OCI-LY7 (cell line): ENCODE data around the gene NQO2. TPM values are rescaled to one million over a fixed set of nuclear protein-coding genes. Genes with fewer than 3 reads are reported as not detected.

Source experiments
- BruUV-seq: library from RNA; stranded (reverse); fragments of 400-500 nt; replicated peaks from 2 replicates; lab custom pipeline; 2021; lab: Mats Ljungman, UMichigan
- CTCF ChIA-PET: fragments of 300-600 bp; sonication (Branson Sonifier 250); formaldehyde crosslinking; loops from one replicate; lab custom pipeline; 2022; ENCODE audit warnings: antibody characterized with exemption; ENCODE audit not compliant: unreplicated experiment; lab: Charles Lee
- POLR2A ChIA-PET: fragments of 300-600 bp; sonication (Branson Sonifier 250); formaldehyde crosslinking; loops from one replicate; lab custom pipeline; 2022; ENCODE audit warnings: antibody characterized with exemption; lab: Charles Lee
- DNase-seq: peaks from one replicate; pipeline ENCODE4 v3.0.0-alpha.2; 2015; ENCODE audit warnings: low spot score
- H2AFZ ChIP-seq: fragments of 200-600 bp; sonication (generic), shearing (Covaris generic); 2 replicates; pipeline ENCODE4 v1.6.1; 2014; ENCODE audit warnings: mild to moderate bottlenecking, antibody characterized with exemption, low read length, moderate library complexity
- H3K27ac ChIP-seq: fragments of 200-600 bp; sonication (generic); 2 replicates; pipeline ENCODE4 v1.5.1; 2014; ENCODE audit warnings: mixed run types, low read depth, mild to moderate bottlenecking, moderate library complexity, low read length, inconsistent platforms; ENCODE audit not compliant: poor library complexity, severe bottlenecking
- H3K36me3 ChIP-seq: fragments of 200-600 bp; sonication (generic); 2 replicates; pipeline ENCODE4 v1.6.1; 2014; ENCODE audit warnings: mild to moderate bottlenecking, antibody characterized with exemption, low read length, moderate library complexity, mixed read lengths; ENCODE audit not compliant: insufficient read depth
- H3K4me1 ChIP-seq: fragments of 200-600 bp; sonication (generic); 2 replicates; pipeline ENCODE4 v1.5.1; 2014; ENCODE audit warnings: mild to moderate bottlenecking, low read length; ENCODE audit not compliant: insufficient read depth, poor library complexity, severe bottlenecking
- H3K4me2 ChIP-seq: fragments of 200-600 bp; sonication (generic); 2 replicates; pipeline ENCODE4 v1.6.1; 2014; ENCODE audit warnings: mild to moderate bottlenecking, low read length
- H3K4me3 ChIP-seq: fragments of 200-600 bp; sonication (generic); 2 replicates; pipeline ENCODE4 v1.5.1; 2014; ENCODE audit warnings: mild to moderate bottlenecking, low read depth, low read length; ENCODE audit not compliant: poor library complexity, severe bottlenecking
- H3K79me2 ChIP-seq: fragments of 200-600 bp; sonication (generic); 2 replicates; pipeline ENCODE4 v1.6.1; 2016; ENCODE audit warnings: low read depth, mild to moderate bottlenecking, low read length, moderate library complexity, mixed read lengths; ENCODE audit not compliant: insufficient read depth
- H3K9me2 ChIP-seq: fragments of 200-600 bp; sonication (generic); 2 replicates; pipeline ENCODE4 v1.6.1; 2016; ENCODE audit warnings: mild to moderate bottlenecking, low read length, mixed read lengths; ENCODE audit not compliant: insufficient read depth
- H3K9me3 ChIP-seq: fragments of 200-600 bp; sonication (generic); 2 replicates; pipeline ENCODE4 v1.6.1; 2014; ENCODE audit warnings: mild to moderate bottlenecking, mixed run types, low read length, mixed read lengths
- H4K20me1 ChIP-seq: fragments of 200-600 bp; sonication (generic); 2 replicates; pipeline ENCODE4 v1.6.1; 2014; ENCODE audit warnings: mild to moderate bottlenecking, antibody characterized with exemption, low read length, moderate library complexity, mixed read lengths; ENCODE audit not compliant: insufficient read depth
- CTCF ChIP-seq: fragments of 200-600 bp; sonication (generic); conservative IDR thresholded peaks from 2 replicates; pipeline ENCODE4 v1.5.1; 2014; ENCODE audit warnings: mild to moderate bottlenecking, antibody characterized with exemption, low read length, moderate library complexity, mixed read lengths
- EZH2phosphoT487 ChIP-seq: fragments of 200-600 bp; sonication (generic); IDR thresholded peaks from 2 replicates; pipeline ENCODE4 v1.6.1; 2018; ENCODE audit warnings: low read depth, borderline replicate concordance, mild to moderate bottlenecking, mixed run types, antibody characterized with exemption, low read length, moderate library complexity, mixed read lengths
- intact Hi-C: fragments of 100-400 bp; cut with micrococcal nuclease; formaldehyde crosslinking; loops from one replicate; pipeline ENCODE4 v1.10.0; 2022; ENCODE audit not compliant: unreplicated experiment
- total RNA-seq, 2 experiments: library from RNA; depleted of rRNA in 1 of 2; stranded (reverse); fragments of >200 nt in 1 of 2; shearing (Covaris generic) in 1 of 2; gene quantifications; 2 replicates each; pipeline ENCODE4 v1.2.3, GENCODE V29; 2014 to 2022

The NQO2 gene
- total RNA-seq, 2 experiments from 2014 or later = 8.4 to 9.9 TPM

- Histone ChIP-seq H3K9me2 (no peaks in the 10 kb centered on the region), H4K20me1 (no peaks in the 10 kb centered on the region), H3K4me3 (no peak overlapping the region), H3K4me1 (no peaks in the 10 kb centered on the region), H3K79me2 (no peaks in the 10 kb centered on the region), H2AFZ (no peak overlapping the region), H3K36me3 (no peaks in the 10 kb centered on the region), H3K27ac (no peak overlapping the region), H3K4me2 (no peak overlapping the region), H3K9me3 (no peaks in the 10 kb centered on the region; the same call in 1 of the 2 replicates)
- TF ChIP-seq EZH2phosphoT487 (no peak), CTCF (no peak)
- ChIA-PET POLR2A (interaction anchor here (1.1 to 1.9 kb wide), 5 partner anchors 8 to 16 kb away, joined by 3 to 8 read pairs (median 6); no protein-coding TSS in a partner anchor), CTCF (interaction anchor here (0.9 kb wide), 1 partner anchor 16 kb away, joined by 6 read pairs; no protein-coding TSS in a partner anchor)
- no TSS peak for BruUV-seq
- intact Hi-C loops = no loop called here
- DNase-seq = no peak
Observed at GRCh38 chr6:3037638-3038365, 38.1 kb downstream of the NQO2 start.

GRCh38 chr6:3039384-3039783 is 39.7 kb downstream of the NQO2 start:
- H3K4me1 ChIP-seq = no peaks in the 10 kb centered on the region
- H3K9me2 ChIP-seq = no peaks in the 10 kb centered on the region
- intact Hi-C loops = no loop called here
- H4K20me1 ChIP-seq = no peaks in the 10 kb centered on the region
- no peak overlapping the region for H3K4me2 ChIP-seq
- H3K4me3 ChIP-seq = no peak overlapping the region
- POLR2A ChIA-PET = interaction anchor here (0.6 to 1.9 kb wide), 6 partner anchors 10 to 49 kb away, joined by 3 to 6 read pairs (median 4); no protein-coding TSS in a partner anchor
- no peaks in the 10 kb centered on the region for H3K36me3 ChIP-seq
- CTCF ChIA-PET = no interaction called here
- H3K9me3 ChIP-seq = no peaks in the 10 kb centered on the region; the same call in 1 of the 2 replicates
- no TSS peak for BruUV-seq
- no peak overlapping the region for H2AFZ ChIP-seq
- no peak for DNase-seq
- H3K79me2 ChIP-seq = no peaks in the 10 kb centered on the region
- TF ChIP-seq CTCF = no peak
- TF ChIP-seq EZH2phosphoT487 = no peak
- H3K27ac ChIP-seq = no peak overlapping the region

GRCh38 chr6:3041147-3041546 is 41.5 kb downstream of the NQO2 start:
- intact Hi-C loops = no loop called here
- Histone ChIP-seq H3K4me3 (no peak overlapping the region), H3K9me3 (no peaks in the 10 kb centered on the region; the same call in 1 of the 2 replicates), H3K9me2 (no peaks in the 10 kb centered on the region), H3K36me3 (no peaks in the 10 kb centered on the region), H3K27ac (no peak overlapping the region), H3K4me2 (no peak overlapping the region), H4K20me1 (no peaks in the 10 kb centered on the region), H2AFZ (no peak overlapping the region), H3K79me2 (no peaks in the 10 kb centered on the region), H3K4me1 (no peaks in the 10 kb centered on the region)
- DNase-seq = no peak
- POLR2A ChIA-PET = no interaction called here
- TF ChIP-seq CTCF (no peak), EZH2phosphoT487 (no peak)
- BruUV-seq = no TSS peak
- CTCF ChIA-PET = no interaction called here
